HG02571 (cell line): Measurements from ENCODE around the gene PCDHGC3.
A peak's percentile ranks its signal among the peaks of the same experiment; 100 is the strongest.

Experiments
- ATAC-seq: cut with Tn5 transposase; IDR thresholded peaks from one replicate; pipeline ENCODE4 v1.9.1; 2021; ENCODE audit warnings: mild to moderate bottlenecking, moderate library complexity; ENCODE audit not compliant: unreplicated experiment

PCDHGC3 gene

GRCh38 chr5:141506381-141507155 is 30.8 kb downstream of the PCDHGC3 start:
- ATAC-seq, result no peak

- peak; percentile 37 for ATAC-seq
Observed at GRCh38 chr5:141507387-141508091, 31.8 kb downstream of the PCDHGC3 start.

GRCh38 chr5:141508440-141508797 is 32.7 kb downstream of the PCDHGC3 start:
- no peak for ATAC-seq

- ATAC-seq, result no peak
Observed at GRCh38 chr5:141508798-141509611, 33.2 kb downstream of the PCDHGC3 start.

GRCh38 chr5:141510160-141510559 is 34.4 kb downstream of the PCDHGC3 start:
- no peak for ATAC-seq

- peak; percentile 28 for ATAC-seq
Observed at GRCh38 chr5:141510850-141511601, 35.3 kb downstream of the PCDHGC3 start.

- no peak for ATAC-seq
Observed at GRCh38 chr5:141511771-141512325, 36.1 kb downstream of the PCDHGC3 start.

GRCh38 chr5:141512390-141512910 is 36.7 kb downstream of the PCDHGC3 start:
- no peak for ATAC-seq

- ATAC-seq, result no peak
Observed at GRCh38 chr5:141512911-141513626, 37.3 kb downstream of the PCDHGC3 start.

- peak; percentile 37 for ATAC-seq
Observed at GRCh38 chr5:141513627-141514329, 38.0 kb downstream of the PCDHGC3 start.

GRCh38 chr5:141514330-141515133 is 38.8 kb downstream of the PCDHGC3 start:
- ATAC-seq, result peak; percentile 16

GRCh38 chr5:141515141-141515540 is 39.4 kb downstream of the PCDHGC3 start:
- ATAC-seq, result no peak

GRCh38 chr5:141515946-141516671 is 40.3 kb downstream of the PCDHGC3 start:
- no peak for ATAC-seq

GRCh38 chr5:141516672-141517025 is 40.9 kb downstream of the PCDHGC3 start:
- ATAC-seq, result no peak

GRCh38 chr5:141517312-141517711 is 41.5 kb downstream of the PCDHGC3 start:
- ATAC-seq, result no peak

GRCh38 chr5:141517880-141518617 is 42.3 kb downstream of the PCDHGC3 start:
- no peak for ATAC-seq

- ATAC-seq, result no peak
Observed at GRCh38 chr5:141518618-141519015, 42.9 kb downstream of the PCDHGC3 start.
